Measurements from ENCODE around the gene NLRC4. TPM values are rescaled to one million over a fixed set of nuclear protein-coding genes. Genes with fewer than 3 reads are reported as not detected.

NLRC4 gene
- total RNA-seq, 1 experiment from 2014 or later, result 0.10 TPM

DNA sequence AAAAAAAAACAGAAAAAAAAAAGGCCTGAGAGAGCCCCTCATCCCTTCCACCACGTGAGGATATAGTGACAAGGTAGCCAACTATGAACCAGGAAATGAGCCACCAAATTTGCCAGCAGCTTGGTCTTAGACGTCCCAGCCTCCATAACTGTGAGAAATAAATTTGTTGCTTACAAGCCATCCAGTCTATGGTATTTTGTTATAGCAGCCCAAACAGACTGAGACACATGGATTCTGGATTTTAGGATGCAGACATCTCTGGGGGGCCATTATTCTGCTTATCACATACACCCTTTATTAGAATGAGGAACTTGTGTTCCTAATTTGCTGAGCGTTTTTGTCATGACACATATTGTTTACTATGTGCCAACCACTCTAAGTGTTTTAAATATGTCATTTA is 7.6 kb upstream of the NLRC4 start:
- Histone ChIP-seq H3K4me3 (ENCODE audit: insufficient read depth, low read depth, low read length) (no peak overlapping the region), H3K27me3 (ENCODE audit: control insufficient read depth, insufficient read depth, low read length) (peaks cover 1% of the 10 kb centered on the region; the same call in 1 of the 2 replicates), H3K36me3 (replicated peaks; ENCODE audit: control insufficient read depth, insufficient read depth, low read length) (no peaks in the 10 kb centered on the region)
- DNase-seq, result no peak

DNA sequence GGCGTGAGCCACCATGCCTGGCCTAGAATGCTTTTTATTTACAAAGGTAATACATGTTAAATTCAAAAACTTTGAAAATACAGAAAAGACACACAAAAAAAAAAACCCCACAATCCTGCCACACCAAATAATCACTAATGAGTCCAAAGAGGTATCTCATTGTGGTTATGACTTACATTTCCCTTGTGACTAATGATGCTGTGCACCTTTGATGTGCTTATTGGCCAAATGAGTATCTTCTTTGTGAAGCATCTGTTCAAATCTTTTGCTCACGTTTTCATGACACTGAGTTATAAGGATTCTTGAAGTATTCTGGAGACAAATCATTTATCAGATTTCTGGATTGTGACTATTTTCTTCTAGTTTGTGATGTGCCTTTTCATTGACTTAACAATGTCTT is 6.4 kb upstream of the NLRC4 start:
- Histone ChIP-seq H3K4me3 (ENCODE audit: insufficient read depth, low read depth, low read length) (no peak overlapping the region), H3K36me3 (replicated peaks; ENCODE audit: control insufficient read depth, insufficient read depth, low read length) (no peaks in the 10 kb centered on the region), H3K27me3 (ENCODE audit: control insufficient read depth, insufficient read depth, low read length) (peaks cover 1% of the 10 kb centered on the region; the same call in 1 of the 2 replicates)
- DNase-seq, result no peak

DNA sequence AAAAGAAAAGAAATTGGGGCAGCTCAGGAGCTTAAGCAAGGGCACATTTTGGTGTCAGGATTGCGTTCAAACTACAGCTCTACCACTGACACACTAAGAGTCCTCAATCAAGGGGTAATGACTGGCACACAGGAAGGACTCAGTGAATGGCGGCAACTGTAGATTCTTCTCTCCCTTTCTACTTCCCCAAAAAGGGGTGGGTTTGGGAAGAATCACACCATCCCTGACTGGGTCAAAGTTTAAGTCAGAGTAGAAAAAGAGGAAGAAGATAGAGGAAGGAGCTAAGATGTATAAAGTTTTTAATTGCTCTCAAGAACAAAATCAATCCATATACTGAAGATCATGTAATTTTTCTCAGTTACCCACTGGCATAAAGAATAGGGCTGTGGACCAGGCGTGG is 2.6 kb downstream of the NLRC4 start:
- no peak overlapping the region for H3K4me3 ChIP-seq (ENCODE audit: insufficient read depth, low read depth, low read length)
- no peaks in the 10 kb centered on the region for H3K36me3 ChIP-seq (replicated peaks; ENCODE audit: control insufficient read depth, insufficient read depth, low read length)
- DNase-seq, result no peak
- H3K27me3 ChIP-seq (ENCODE audit: control insufficient read depth, insufficient read depth, low read length), result no peaks in the 10 kb centered on the region

DNA sequence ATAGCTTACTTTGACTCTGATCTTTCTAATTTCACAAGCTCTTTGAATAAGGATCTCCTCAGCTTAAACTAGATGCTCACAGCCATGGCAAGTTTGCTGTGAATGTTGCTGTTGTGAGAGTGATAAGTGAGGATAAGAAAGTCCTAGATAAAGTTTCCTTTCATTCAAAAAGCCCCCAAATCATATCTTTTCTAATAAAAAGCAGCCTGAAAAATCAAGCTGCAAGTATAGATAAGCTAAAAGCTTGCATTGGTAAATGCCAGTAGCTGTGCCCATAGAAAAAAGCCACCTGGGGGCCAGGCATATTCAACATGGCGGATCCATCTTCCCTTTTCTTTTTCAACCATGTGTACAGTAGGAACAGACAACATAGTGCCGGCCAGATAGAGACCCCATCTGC is 4.3 kb downstream of the NLRC4 start:
- DNase-seq, result no peak

DNA sequence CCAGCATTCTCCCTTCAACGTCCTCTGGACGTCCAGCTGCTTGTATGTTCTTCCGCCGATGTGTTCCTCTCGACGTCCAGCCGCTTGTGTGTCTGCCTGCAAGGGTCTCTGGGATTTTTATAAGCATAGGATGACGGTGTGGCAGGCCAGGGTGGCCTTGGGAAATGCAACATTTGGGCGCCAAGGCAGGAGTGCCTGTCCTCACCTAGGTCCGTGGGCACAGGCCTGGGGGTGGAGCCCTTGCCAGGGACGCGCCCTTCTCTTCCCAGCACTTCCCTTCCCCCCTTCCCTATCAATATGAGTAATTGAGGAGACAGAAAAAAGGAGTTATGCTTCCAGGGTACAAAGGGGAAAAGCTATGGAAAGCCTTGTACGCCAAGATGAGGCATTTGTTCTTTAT is 6.4 kb downstream of the NLRC4 start:
- Histone ChIP-seq H3K4me3 (ENCODE audit: insufficient read depth, low read depth, low read length) (no peak overlapping the region), H3K27me3 (ENCODE audit: control insufficient read depth, insufficient read depth, low read length) (no peaks in the 10 kb centered on the region), H3K36me3 (replicated peaks; ENCODE audit: control insufficient read depth, insufficient read depth, low read length) (no peaks in the 10 kb centered on the region)
- no peak for DNase-seq

More for the DNA sequence above, 4.3 kb downstream of the NLRC4 start:
- Histone ChIP-seq H3K4me3 (ENCODE audit: insufficient read depth, low read depth, low read length) (no peak overlapping the region), H3K27me3 (ENCODE audit: control insufficient read depth, insufficient read depth, low read length) (no peaks in the 10 kb centered on the region), H3K36me3 (replicated peaks; ENCODE audit: control insufficient read depth, insufficient read depth, low read length) (no peaks in the 10 kb centered on the region)

DNA sequence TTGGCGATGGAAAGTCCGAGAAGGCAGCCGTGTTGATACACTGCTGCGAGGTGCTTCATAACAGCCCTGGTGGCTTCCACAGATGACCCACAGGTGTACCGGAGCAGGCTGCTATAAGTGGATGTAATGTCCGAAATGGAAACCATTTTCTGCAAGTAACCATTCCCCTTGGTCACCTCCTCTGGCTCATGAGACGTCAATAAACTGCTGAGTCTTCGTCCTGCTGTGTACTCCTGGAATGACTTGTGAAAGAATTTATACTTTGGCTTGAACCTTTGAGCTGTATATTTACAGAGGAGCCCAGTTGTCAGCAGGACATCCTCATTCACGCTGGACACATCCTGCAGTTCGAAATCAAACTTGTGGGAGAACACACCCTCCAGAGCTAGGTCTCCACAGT is 14.4 kb downstream of the NLRC4 start:
- no peaks in the 10 kb centered on the region for H3K27me3 ChIP-seq (ENCODE audit: control insufficient read depth, insufficient read depth, low read length)
- DNase-seq, result no peak
- H3K4me3 ChIP-seq (ENCODE audit: insufficient read depth, low read depth, low read length), result no peak overlapping the region
- no peaks in the 10 kb centered on the region for H3K36me3 ChIP-seq (replicated peaks; ENCODE audit: control insufficient read depth, insufficient read depth, low read length)

DNA sequence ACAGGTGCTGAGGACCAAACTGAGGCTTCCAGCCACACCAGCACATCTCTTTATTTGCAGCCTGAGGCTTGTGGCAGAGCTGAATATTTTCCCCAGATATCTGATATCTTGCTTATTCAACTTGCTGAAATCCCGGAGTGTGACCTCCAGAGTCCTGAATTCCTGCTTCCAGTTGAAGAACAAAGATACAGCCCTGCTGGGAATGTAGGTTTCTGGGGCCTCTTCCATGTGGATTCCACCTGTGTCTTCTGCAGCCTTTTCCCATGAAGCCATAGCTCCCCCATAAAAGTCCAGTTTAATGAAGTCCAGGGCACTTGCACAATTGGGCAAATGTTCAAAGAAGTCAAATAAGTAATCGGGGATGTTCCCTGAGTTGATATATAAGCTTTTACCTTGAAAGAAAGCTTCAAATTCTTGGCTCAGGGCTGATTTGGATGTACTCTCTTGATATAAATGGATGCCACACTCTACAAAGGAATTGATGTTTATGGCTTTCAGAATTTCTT is 14.9 kb downstream of the NLRC4 start:
- no peaks in the 10 kb centered on the region for H3K36me3 ChIP-seq (replicated peaks; ENCODE audit: control insufficient read depth, insufficient read depth, low read length)
- no peak overlapping the region for H3K4me3 ChIP-seq (ENCODE audit: insufficient read depth, low read depth, low read length)
- DNase-seq, result no peak
- no peaks in the 10 kb centered on the region for H3K27me3 ChIP-seq (ENCODE audit: control insufficient read depth, insufficient read depth, low read length)

DNA sequence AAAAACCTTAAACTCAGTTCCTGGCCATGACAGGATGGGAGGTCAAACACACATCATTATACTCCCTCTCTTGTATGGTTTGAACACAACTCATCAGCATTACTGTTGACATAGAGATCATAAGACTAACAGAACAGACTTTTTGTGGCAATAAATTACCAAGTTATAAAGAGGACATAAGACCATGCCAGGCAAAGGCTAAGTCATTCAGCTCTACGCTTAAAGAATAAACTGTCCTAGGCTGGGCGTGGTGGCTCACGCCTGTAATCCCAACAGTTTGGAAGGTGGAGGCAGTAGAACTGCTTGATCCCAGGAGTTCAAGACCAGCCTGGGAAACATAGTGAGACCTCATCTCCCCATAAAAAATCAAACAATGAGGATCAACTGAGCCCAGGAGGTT is 16.4 kb downstream of the NLRC4 start:
- no peak for DNase-seq
- H3K36me3 ChIP-seq (replicated peaks; ENCODE audit: control insufficient read depth, insufficient read depth, low read length), result no peaks in the 10 kb centered on the region
- no peak overlapping the region for H3K4me3 ChIP-seq (ENCODE audit: insufficient read depth, low read depth, low read length)
- H3K27me3 ChIP-seq (ENCODE audit: control insufficient read depth, insufficient read depth, low read length), result no peaks in the 10 kb centered on the region

DNA sequence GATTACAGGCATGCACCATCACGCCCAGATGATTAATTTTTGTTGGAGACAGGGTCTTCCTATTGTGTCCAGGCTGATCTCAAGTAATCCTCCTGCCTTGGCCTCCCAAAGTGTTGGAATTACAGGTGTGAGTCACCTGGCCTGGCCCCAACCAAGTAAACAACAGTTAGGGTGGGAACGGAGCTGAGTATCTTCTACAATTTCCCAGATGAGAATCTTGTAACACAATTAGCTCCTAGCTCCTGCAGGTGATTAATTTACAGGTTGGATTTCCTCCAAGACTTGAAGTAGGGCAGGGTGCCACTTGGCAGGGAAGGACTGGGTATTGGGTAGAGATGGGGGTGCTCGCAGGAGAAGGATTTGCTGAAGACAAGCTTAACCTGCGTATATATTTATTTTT is 17.8 kb downstream of the NLRC4 start:
- DNase-seq, result no peak
- Histone ChIP-seq H3K36me3 (replicated peaks; ENCODE audit: control insufficient read depth, insufficient read depth, low read length) (no peaks in the 10 kb centered on the region), H3K27me3 (ENCODE audit: control insufficient read depth, insufficient read depth, low read length) (no peaks in the 10 kb centered on the region), H3K4me3 (ENCODE audit: insufficient read depth, low read depth, low read length) (no peak overlapping the region)

DNA sequence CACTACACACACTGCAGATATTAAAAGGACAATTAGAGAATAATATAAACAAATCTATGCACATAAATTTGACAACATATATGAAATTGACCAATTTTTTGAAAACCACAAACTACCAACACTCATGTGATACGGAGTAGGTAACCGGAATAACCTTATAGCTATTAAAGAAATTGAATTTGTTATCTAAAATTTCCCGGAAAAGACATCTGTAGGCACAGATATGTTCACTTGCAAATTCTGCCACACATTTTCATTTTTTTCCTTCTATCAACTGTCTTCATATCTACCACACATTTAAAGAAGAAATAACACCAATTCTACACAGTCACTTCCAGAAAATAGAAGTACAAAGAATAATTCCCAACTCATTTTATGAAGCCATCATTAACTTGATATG is 22.4 kb downstream of the NLRC4 start:
- no peaks in the 10 kb centered on the region for H3K27me3 ChIP-seq (ENCODE audit: control insufficient read depth, insufficient read depth, low read length)
- no peak for DNase-seq
- no peak overlapping the region for H3K4me3 ChIP-seq (ENCODE audit: insufficient read depth, low read depth, low read length)
- no peaks in the 10 kb centered on the region for H3K36me3 ChIP-seq (replicated peaks; ENCODE audit: control insufficient read depth, insufficient read depth, low read length)

DNA sequence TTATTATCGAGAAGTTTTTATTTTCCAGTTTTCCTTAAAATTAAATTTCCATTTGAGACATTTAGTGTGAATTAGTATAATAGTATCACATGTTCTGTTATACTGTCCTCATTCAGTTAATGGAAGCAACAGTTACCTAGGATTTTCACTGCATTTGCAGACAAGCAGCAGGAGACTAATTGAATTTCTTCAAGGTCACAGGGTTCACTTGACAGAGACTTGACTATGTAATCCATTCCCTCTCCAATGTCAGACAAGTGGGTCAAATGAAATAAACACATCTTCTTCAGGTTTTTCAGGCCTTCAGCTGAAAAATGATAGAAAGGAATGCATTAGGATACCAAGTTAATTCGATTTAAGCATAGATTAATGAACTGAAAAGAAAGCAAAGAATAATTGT is 26.7 kb downstream of the NLRC4 start:
- Histone ChIP-seq H3K4me3 (ENCODE audit: insufficient read depth, low read depth, low read length) (no peak overlapping the region), H3K36me3 (replicated peaks; ENCODE audit: control insufficient read depth, insufficient read depth, low read length) (no peaks in the 10 kb centered on the region), H3K27me3 (ENCODE audit: control insufficient read depth, insufficient read depth, low read length) (no peaks in the 10 kb centered on the region)
- no peak for DNase-seq

DNA sequence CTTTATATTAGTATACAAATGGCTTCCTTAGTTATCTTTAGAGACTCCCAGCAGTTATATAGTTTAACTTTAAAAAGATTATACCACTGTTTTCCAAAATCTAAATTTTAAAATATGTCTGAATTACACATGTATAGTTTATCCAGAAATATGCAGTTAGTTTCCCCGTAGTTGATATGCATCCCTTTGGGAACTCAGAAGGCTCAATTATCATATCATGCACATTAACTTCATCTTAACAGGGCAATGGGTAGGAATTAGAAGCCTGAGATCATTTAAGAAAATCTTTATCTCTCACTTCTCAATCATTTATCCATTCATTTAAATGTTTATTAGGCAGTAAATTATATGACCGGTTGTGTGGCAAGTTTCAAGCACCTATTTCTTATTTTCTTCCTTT is 27.2 kb downstream of the NLRC4 start:
- H3K36me3 ChIP-seq (replicated peaks; ENCODE audit: control insufficient read depth, insufficient read depth, low read length), result no peaks in the 10 kb centered on the region
- H3K27me3 ChIP-seq (ENCODE audit: control insufficient read depth, insufficient read depth, low read length), result no peaks in the 10 kb centered on the region
- H3K4me3 ChIP-seq (ENCODE audit: insufficient read depth, low read depth, low read length), result no peak overlapping the region
- DNase-seq, result no peak

DNA sequence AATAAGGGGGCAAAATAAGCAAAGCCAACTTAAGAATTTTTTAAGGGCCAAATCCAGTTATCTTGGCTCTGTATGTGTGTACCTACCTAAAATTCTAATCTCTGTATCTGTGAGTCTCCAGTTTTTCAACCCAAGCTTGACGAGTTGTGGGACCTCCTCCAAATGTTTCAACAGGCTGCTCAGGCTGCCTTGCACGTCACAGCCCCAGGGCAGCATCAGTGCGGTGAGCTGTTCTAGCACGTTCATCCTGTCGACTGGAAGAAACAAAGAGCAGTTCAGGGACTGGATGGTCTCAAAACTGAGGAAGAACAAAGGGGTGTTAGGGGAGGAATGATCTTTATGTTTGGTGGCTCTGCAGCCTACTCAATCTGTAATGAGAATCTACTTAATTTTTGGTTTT is 29.4 kb downstream of the NLRC4 start:
- DNase-seq, result no peak
- Histone ChIP-seq H3K4me3 (ENCODE audit: insufficient read depth, low read depth, low read length) (no peak overlapping the region), H3K27me3 (ENCODE audit: control insufficient read depth, insufficient read depth, low read length) (no peaks in the 10 kb centered on the region), H3K36me3 (replicated peaks; ENCODE audit: control insufficient read depth, insufficient read depth, low read length) (no peaks in the 10 kb centered on the region)

DNA sequence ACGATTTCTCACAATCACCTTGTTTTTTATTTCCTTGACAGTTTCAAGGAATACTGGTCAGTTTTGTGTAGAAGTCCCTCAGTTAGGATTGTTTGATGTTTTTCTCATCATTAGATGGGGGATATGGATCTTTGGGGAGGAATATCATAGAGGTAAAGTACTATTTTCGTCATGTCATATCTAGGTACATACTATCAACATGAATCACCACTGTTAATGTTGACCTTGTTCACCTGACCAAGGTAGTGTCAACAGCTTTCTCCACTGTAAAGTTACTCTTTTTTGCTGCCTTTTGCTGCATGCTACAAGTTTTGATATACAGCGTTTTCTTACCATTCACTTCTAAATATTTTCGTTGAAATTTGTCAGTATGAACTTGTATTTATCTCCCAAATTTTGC is 32.7 kb downstream of the NLRC4 start:
- H3K4me3 ChIP-seq (ENCODE audit: insufficient read depth, low read depth, low read length), result no peak overlapping the region
- no peak for DNase-seq
- H3K27me3 ChIP-seq (ENCODE audit: control insufficient read depth, insufficient read depth, low read length), result no peaks in the 10 kb centered on the region
- no peaks in the 10 kb centered on the region for H3K36me3 ChIP-seq (replicated peaks; ENCODE audit: control insufficient read depth, insufficient read depth, low read length)

DNA sequence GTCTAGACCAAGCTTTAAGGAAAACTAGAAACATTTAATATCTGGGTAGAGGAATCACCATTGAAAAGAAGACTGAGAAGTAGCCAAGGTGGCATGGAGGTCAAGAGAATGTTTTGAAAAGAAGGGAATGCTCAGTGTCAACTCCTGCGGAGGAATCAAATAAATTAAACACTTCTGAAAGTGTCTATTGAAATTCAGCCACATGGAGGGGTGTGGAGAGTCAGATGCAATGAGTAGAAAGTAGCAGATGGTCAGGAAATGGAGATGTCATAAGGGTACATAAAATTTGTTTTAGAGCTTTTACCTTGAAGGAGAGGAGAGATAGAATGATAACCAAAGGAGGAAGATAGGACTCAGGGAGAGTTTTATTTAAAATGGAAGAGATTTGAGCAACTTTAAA is 35.1 kb downstream of the NLRC4 start:
- DNase-seq, result no peak
- H3K36me3 ChIP-seq (replicated peaks; ENCODE audit: control insufficient read depth, insufficient read depth, low read length), result no peaks in the 10 kb centered on the region
- H3K27me3 ChIP-seq (ENCODE audit: control insufficient read depth, insufficient read depth, low read length), result no peaks in the 10 kb centered on the region
- no peak overlapping the region for H3K4me3 ChIP-seq (ENCODE audit: insufficient read depth, low read depth, low read length)

DNA sequence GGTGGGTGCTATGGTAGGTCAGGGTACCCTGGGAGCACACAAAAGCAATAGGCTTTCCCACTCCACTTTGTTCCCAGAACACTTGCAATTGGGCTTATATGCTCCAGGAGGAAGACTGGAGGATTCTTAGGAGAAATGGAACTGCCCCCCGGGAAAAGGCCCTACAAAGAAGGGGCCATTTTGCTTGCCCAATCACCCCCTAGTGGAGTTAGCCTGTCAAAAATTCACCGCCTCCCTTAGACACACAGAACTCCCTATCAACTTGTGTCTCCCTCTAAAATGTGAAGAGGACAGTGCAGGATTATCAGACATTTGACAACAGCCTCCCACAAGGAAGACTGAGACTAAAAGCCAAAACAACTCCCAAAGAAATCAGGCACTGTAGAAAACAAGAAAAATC is 36.5 kb downstream of the NLRC4 start:
- Histone ChIP-seq H3K27me3 (ENCODE audit: control insufficient read depth, insufficient read depth, low read length) (no peaks in the 10 kb centered on the region), H3K36me3 (replicated peaks; ENCODE audit: control insufficient read depth, insufficient read depth, low read length) (no peaks in the 10 kb centered on the region; the same call in 1 of the 2 replicates), H3K4me3 (ENCODE audit: insufficient read depth, low read depth, low read length) (no peak overlapping the region)
- DNase-seq, result no peak
